ENCODE data around the gene SCP2D1. TPM values are rescaled to one million over a fixed set of nuclear protein-coding genes. Genes with fewer than 3 reads are reported as not detected.

The SCP2D1 gene
- total and polyA plus RNA-seq, 9 of the 15 experiments (the other 6 are each of a cell fraction or from before 2014, with no cell fraction given) = not detected

Other genes starting within 250 kb of the SCP2D1 start
- gene SMIM26, start 246.4 kb upstream of the SCP2D1 start, total RNA-seq (2014; rRNA removed) = 55.9 and 124 TPM in 2 replicates
- 81.1 and 81.9 TPM in 2 replicates for gene SMIM26, start 246.4 kb upstream of the SCP2D1 start, total RNA-seq (2014; rRNA removed; fragmentation: Illumina TruSeq; extraction: Trizol)
- gene SMIM26, start 246.4 kb upstream of the SCP2D1 start, total RNA-seq (2015; rRNA removed; fragmentation: Illumina TruSeq; extraction: Trizol) = 86.7 and 90.7 TPM in 2 replicates
- 46.8 and 46.9 TPM in 2 replicates for gene SMIM26, start 246.4 kb upstream of the SCP2D1 start, total RNA-seq (2021)
- gene SMIM26, start 246.4 kb upstream of the SCP2D1 start, polyA plus RNA-seq (2011; rRNA removed) = 89.0 and 96.2 TPM in 2 replicates
- gene SMIM26, start 246.4 kb upstream of the SCP2D1 start, polyA plus RNA-seq (2014; fragmentation: Illumina TruSeq; extraction: Trizol) = 86.5 and 97.9 TPM in 2 replicates
- 100 to 1,000 TPM; 158 to 186 TPM for gene SMIM26, start 246.4 kb upstream of the SCP2D1 start, polyA plus RNA-seq (2014; fragmentation: Nextera tagmentation; extraction: Ambion mirVana)
- 73.4 and 80.5 TPM in 2 replicates for gene SMIM26, start 246.4 kb upstream of the SCP2D1 start, polyA plus RNA-seq (2014; rRNA removed)
- 28.6 and 32.8 TPM in 2 replicates for gene DTD1, start 225.7 kb upstream of the SCP2D1 start, total RNA-seq (2014; rRNA removed)
- 27.0 and 28.6 TPM in 2 replicates for gene DTD1, start 225.7 kb upstream of the SCP2D1 start, total RNA-seq (2014; rRNA removed; fragmentation: Illumina TruSeq; extraction: Trizol)
- 25.8 TPM in 2 replicates for gene DTD1, start 225.7 kb upstream of the SCP2D1 start, total RNA-seq (2015; rRNA removed; fragmentation: Illumina TruSeq; extraction: Trizol)
- gene DTD1, start 225.7 kb upstream of the SCP2D1 start, total RNA-seq (2021) = 26.3 and 27.1 TPM in 2 replicates
- gene DTD1, start 225.7 kb upstream of the SCP2D1 start, polyA plus RNA-seq (2011; rRNA removed) = 24.3 and 26.3 TPM in 2 replicates
- 26.1 and 26.8 TPM in 2 replicates for gene DTD1, start 225.7 kb upstream of the SCP2D1 start, polyA plus RNA-seq (2014; fragmentation: Illumina TruSeq; extraction: Trizol)
- gene DTD1, start 225.7 kb upstream of the SCP2D1 start, polyA plus RNA-seq (2014; fragmentation: Nextera tagmentation; extraction: Ambion mirVana) = 1 to 10 TPM; 5.7 to 9.6 TPM
- 27.2 and 32.5 TPM in 2 replicates for gene DTD1, start 225.7 kb upstream of the SCP2D1 start, polyA plus RNA-seq (2014; rRNA removed)

Data from K562 (cell line).